ENCODE measurements around the gene WBP2.

- TF ChIP-seq HNRNPL (IDR thresholded peaks at IDR 0.05; ENCODE audit: low read depth, low read length) (no peak), HDAC2 (CRISPR knock-in tag; IDR thresholded peaks at IDR 0.05) (no peak), ZNF772 (CRISPR knock-in tag; IDR thresholded peaks at IDR 0.05) (no peak), ZBTB39 (CRISPR knock-in tag; IDR thresholded peaks at IDR 0.05) (no peak), NFE2L2 (IDR thresholded peaks at IDR 0.05; ENCODE audit: low read length) (no peak), CTCF (CRISPR knock-in tag; IDR thresholded peaks at IDR 0.05) (peak; percentile 45), PAXIP1 (CRISPR knock-in tag; conservative IDR thresholded peaks at IDR 0.05) (peak; percentile 43; the same call in 1 of the 2 replicates), ZBTB8A (CRISPR knock-in tag; IDR thresholded peaks at IDR 0.05; ENCODE audit: borderline replicate concordance, low read depth) (no peak), ZNF274 (CRISPR knock-in tag; IDR thresholded peaks at IDR 0.05) (no peak)
Observed at GRCh38 chr17:75826561-75827307, 28.4 kb downstream of the WBP2 start.

All from HepG2 (cell line).